ENCODE data around the gene DSPP.

- TF ChIP-seq CTCF (conservative IDR thresholded peaks at IDR 0.05; ENCODE audit: low read length), result no peak
- no peak for TF ChIP-seq EZH2phosphoT487 (IDR thresholded peaks at IDR 0.05; ENCODE audit: borderline replicate concordance)
These were observed 18.8 kb upstream of the DSPP start for GRCh38 chr4:87589531-87589930.
